Small intestine (tissue), 7 donors: ENCODE measurements around the gene PRKCG. TPM values are rescaled to one million over a fixed set of nuclear protein-coding genes. Genes with fewer than 3 reads are reported as not detected.
"Not testable (repeated sequence)": the region's sequence is repeated elsewhere in the genome, so short reads cannot be mapped to it uniquely, and the experiment has no call there.

Source experiments
- DNase-seq, 2 donors: peaks; one replicate each; pipeline versions ENCODE4 v3.0.0 to v3.0.0-alpha.2; 2013
- FAIRE-seq: peaks from 2 replicates; lab custom pipeline; 2012; peaks lifted over from hg19 to GRCh38; lab: Jason Lieb, UNC
- H3K27ac ChIP-seq, 3 donors: one replicate each; pipeline ENCODE4 v1.5.1; 2013; ENCODE audit warnings: low read length in 2 of 3, mild to moderate bottlenecking in 2 of 3, control low read depth in 1 of 3, inconsistent platforms in 1 of 3, low read depth in 1 of 3, moderate library complexity in 1 of 3
- H3K27me3 ChIP-seq, 3 donors: one replicate each; pipeline ENCODE4 v1.6.1; 2013; ENCODE audit warnings: low read length in 3 of 3, inconsistent platforms in 1 of 3; ENCODE audit not compliant: control insufficient read depth in 3 of 3, insufficient read depth in 3 of 3
- H3K36me3 ChIP-seq, 3 donors: one replicate each; pipeline ENCODE4 v1.6.1; 2013; ENCODE audit warnings: low read length in 3 of 3, inconsistent platforms in 1 of 3, low read depth in 1 of 3, mild to moderate bottlenecking in 1 of 3, moderate library complexity in 1 of 3; ENCODE audit not compliant: control insufficient read depth in 3 of 3, insufficient read depth in 2 of 3
- H3K4me1 ChIP-seq, 3 donors: one replicate each; pipeline ENCODE4 v1.6.1; 2013; ENCODE audit warnings: low read length in 2 of 3, inconsistent platforms in 1 of 3, low read depth in 1 of 3, mild to moderate bottlenecking in 1 of 3, moderate library complexity in 1 of 3; ENCODE audit not compliant: control insufficient read depth in 3 of 3, insufficient read depth in 2 of 3
- H3K4me3 ChIP-seq, 3 donors: one replicate each; pipeline ENCODE4 v1.5.1; 2013; ENCODE audit warnings: low read length in 3 of 3, control low read depth in 1 of 3, inconsistent platforms in 1 of 3, low read depth in 1 of 3, mild to moderate bottlenecking in 1 of 3, moderate library complexity in 1 of 3
- H3K9me3 ChIP-seq, 2 donors: one replicate each; pipeline ENCODE4 v1.6.1; 2013; ENCODE audit warnings: low read depth in 1 of 2, low read length in 1 of 2; ENCODE audit not compliant: control insufficient read depth in 2 of 2, insufficient read depth in 1 of 2
- WGBS, 3 donors: extraction: QIAGEN DNeasy Blood & Tissue Kit; methylation state at CpG; one replicate each; pipeline ENCODE4 v1.1.7; 2013; 5-methylcytosine and 5-hydroxymethylcytosine counted together
- polyA plus RNA-seq, 4 donors: library from polyadenylated mRNA; stranded (reverse) in 3 of 4; unstranded in 1 of 4; fragments of 200-250 nt in 3 of 4; fragments of 120-200 nt in 1 of 4; gene quantifications; one replicate each; pipeline versions ENCODE4 v1.2.1 to v1.2.3, GENCODE V29; 2013
- donor health status: healthy with polysubstance abuse.
- donor health status: control.
- donor health status: control.
- donor health status: Bipolar disorder and iron deficiency.
- donor health status: healthy.

Gene PRKCG
- polyA plus RNA-seq, 4 donors, result 0.07 to 0.90 TPM; not detected in 2

DNA sequence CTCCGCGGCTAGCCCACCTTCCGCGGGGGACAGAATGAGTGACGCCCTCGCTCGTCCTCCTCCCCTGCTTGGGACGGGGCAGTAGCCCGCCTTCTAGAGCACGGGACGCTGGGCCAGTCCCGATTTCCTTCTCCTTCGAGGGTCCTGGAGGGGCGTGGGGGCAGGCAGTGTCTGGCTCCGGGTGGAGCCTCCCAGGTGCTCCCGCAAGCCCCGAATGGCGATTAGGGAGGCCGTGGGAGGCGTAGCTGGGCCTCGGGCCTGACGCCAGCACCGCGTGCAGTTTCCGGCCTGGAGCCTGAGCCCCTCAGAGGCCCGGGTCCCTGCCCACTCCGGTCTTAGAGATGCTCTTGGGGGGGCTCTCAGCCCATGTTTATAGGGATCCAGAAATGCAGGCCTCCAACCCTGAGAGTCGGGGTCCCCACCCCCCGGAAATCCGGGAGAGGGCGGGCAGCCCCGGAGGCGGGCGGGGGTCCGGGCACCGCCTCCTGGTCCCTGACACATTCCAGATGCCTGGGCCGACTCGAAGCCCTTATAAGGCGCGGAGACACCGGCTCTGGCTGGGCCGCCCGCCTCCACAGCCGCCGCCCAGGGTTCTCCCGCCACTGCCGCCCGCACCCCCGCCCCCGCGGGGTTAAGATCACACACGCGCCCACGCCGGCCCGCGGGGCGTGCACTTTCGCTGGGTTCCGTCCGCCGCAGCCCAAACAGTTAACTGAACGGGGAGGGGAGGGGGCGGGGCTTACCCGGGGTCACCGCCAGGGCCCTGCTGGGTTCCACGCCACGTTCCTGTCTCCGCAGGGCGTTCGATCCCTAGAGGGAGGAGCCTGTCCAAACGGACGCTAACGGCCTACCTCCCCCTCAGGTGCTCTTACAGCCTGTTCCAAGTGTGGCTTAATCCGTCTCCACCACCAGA is 12.8 kb upstream of the PRKCG start:
- H3K4me1 ChIP-seq, result peaks cover 0 to 28% (median 7%) of the 10 kb centered on the region in 3 donors
- 1% methylated on average over 39 to 75 of the region's 75 CpGs for WGBS, 3 donors
- H3K27me3 ChIP-seq, result no peaks in the 10 kb centered on the region
- peaks cover 0 to 23% (median 5%) of the 10 kb centered on the region in 3 donors for H3K36me3 ChIP-seq
- peak; percentile 77 to 91 for DNase-seq
- peak overlapping the region; percentile 68 to 93 (median 92) for H3K27ac ChIP-seq
- no peak for FAIRE-seq
- H3K4me3 ChIP-seq, result peak overlapping the region; percentile 57 to 79 (median 65)
- no peaks in the 10 kb centered on the region for H3K9me3 ChIP-seq

DNA sequence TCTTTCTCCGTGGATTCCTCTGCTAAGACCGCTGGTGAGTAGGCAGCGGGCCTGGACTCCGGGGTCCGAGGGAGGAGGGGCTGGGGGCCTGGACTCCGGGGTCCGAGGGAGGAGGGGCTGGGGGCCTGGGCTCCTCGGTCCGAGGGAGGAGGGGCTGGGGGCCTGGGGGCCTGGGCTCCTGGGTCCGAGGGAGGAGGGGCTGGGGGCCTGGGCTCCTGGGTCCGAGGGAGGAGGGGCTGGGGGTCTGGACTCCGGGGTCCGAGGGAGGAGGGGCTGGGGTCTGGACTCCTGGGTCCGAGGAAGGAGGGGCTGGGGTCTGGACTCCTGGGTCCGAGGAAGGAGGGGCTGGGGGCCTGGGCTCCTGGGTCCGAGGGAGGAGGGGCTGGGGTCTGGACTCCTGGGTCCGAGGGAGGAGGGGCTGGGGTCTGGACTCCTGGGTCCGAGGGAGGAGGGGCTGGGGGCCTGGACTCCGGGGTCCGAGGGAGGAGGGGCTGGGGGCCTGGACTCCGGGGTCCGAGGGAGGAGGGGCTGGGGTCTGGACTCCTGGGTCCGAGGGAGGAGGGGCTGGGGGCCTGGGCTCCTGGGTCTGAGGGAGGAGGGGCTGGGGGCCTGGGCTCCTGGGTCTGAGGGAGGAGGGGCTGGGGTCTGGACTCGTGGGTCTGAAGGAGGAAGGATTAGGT is 12.1 kb upstream of the PRKCG start:
- not testable (repeated sequence) for DNase-seq, H3K9me3 ChIP-seq, FAIRE-seq, H3K27me3 ChIP-seq
- H3K36me3 ChIP-seq, result peaks cover 0 to 31% (median 5%) of the 10 kb centered on the region in 3 donors
- H3K4me3 ChIP-seq, result peak overlapping the region; percentile 57 to 79 (median 65)
- 1 to 3% (median 3%) methylated on average over 15 to 24 of the region's 24 CpGs for WGBS, 3 donors
- peak overlapping the region in 2 of 3 donors; percentile 92 to 93 for H3K27ac ChIP-seq
- H3K4me1 ChIP-seq, result peaks cover 0 to 21% (median 7%) of the 10 kb centered on the region in 3 donors

DNA sequence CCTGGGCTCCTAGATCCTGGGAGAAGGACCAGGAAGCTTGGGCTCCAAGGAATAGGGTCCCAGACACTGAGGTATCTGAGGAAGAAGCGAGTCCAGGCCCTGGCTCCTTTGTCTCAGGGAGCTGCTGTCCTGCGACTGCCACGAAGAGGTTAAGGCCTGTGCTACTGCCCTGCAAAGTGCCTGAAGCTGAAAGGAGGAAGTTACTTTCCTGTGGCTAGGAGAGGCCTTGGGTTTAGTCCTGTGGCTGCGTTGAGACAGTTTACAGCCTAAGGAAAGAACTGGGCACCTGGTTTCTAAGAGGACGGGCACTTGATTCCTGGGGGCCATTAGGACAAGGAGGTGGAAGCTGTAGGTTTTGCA is 11.5 kb upstream of the PRKCG start:
- H3K27ac ChIP-seq, result peak overlapping the region in 1 of 3 donors; percentile 72
- H3K27me3 ChIP-seq, result no peaks in the 10 kb centered on the region
- DNase-seq (peak; percentile 43 to 47), FAIRE-seq (no peak)
- no peaks in the 10 kb centered on the region for H3K9me3 ChIP-seq
- 11 to 37% (median 18%) methylated on average over 5 of the region's 5 CpGs for WGBS, 3 donors
- peaks cover 0 to 20% (median 7%) of the 10 kb centered on the region in 3 donors for H3K4me1 ChIP-seq
- H3K36me3 ChIP-seq, result peaks cover 0 to 36% (median 5%) of the 10 kb centered on the region in 3 donors
- H3K4me3 ChIP-seq, result no peak overlapping the region

DNA sequence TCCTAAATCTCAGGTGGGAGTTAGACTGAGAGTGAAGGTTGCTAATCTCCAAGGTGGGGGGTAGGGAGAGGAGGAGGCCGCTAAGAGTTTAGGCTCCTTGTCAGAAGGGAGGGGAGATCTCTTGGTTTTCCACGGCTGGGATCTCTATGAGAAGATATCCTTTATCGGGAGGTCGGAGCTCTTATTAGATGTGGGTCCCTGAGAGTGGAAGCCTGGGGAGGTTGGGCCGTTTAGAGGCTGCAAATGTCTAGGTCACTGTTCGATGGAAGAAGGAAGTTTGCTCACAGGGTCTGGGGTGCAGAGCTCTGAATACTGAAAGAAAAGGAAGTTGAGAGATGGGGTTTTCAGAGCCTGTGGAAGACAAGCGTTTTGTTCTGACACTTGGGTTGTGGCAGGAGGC is 10.5 kb upstream of the PRKCG start:
- FAIRE-seq (no peak), DNase-seq (no peak)
- Histone ChIP-seq H3K36me3 (peaks cover 0 to 37% (median 5%) of the 10 kb centered on the region in 3 donors), H3K27ac (peak overlapping the region in 1 of 3 donors; percentile 5), H3K9me3 (no peaks in the 10 kb centered on the region), H3K4me3 (no peak overlapping the region), H3K27me3 (no peaks in the 10 kb centered on the region), H3K4me1 (peaks cover 0 to 11% (median 7%) of the 10 kb centered on the region in 3 donors)
- WGBS, 3 donors, result 49 to 59% (median 56%) methylated on average over 7 of the region's 7 CpGs

DNA sequence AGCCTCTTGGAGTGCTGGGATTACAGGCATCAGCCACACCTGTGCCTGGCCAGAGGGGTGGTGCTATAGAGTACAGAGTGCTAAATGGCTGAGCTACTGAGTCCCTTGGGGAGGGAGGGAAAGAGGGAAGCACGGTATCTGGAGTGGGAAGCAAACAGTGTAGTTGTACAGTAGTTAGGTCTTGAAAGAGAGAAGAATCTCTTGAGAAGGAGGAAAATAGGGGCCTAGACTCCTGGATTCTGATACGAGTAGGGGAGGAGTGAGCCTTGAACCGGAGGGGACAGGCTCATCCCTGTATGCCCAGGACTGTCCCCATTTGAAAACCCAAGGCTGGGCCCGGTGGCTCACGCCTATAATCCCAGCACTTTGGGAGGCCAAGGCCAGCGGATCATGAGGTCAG is 9.2 kb upstream of the PRKCG start:
- no peak for DNase-seq
- no peaks in the 10 kb centered on the region for H3K9me3 ChIP-seq
- H3K27ac ChIP-seq, result peak overlapping the region in 1 of 3 donors; percentile 0
- WGBS, 3 donors, result 75 to 77% (median 75%) methylated on average over 6 of the region's 6 CpGs
- FAIRE-seq, result no peak
- peaks cover 0 to 37% (median 5%) of the 10 kb centered on the region in 3 donors for H3K36me3 ChIP-seq
- peaks cover 0 to 5% (median 4%) of the 10 kb centered on the region in 3 donors for H3K4me1 ChIP-seq
- no peak overlapping the region for H3K4me3 ChIP-seq
- H3K27me3 ChIP-seq, result no peaks in the 10 kb centered on the region

DNA sequence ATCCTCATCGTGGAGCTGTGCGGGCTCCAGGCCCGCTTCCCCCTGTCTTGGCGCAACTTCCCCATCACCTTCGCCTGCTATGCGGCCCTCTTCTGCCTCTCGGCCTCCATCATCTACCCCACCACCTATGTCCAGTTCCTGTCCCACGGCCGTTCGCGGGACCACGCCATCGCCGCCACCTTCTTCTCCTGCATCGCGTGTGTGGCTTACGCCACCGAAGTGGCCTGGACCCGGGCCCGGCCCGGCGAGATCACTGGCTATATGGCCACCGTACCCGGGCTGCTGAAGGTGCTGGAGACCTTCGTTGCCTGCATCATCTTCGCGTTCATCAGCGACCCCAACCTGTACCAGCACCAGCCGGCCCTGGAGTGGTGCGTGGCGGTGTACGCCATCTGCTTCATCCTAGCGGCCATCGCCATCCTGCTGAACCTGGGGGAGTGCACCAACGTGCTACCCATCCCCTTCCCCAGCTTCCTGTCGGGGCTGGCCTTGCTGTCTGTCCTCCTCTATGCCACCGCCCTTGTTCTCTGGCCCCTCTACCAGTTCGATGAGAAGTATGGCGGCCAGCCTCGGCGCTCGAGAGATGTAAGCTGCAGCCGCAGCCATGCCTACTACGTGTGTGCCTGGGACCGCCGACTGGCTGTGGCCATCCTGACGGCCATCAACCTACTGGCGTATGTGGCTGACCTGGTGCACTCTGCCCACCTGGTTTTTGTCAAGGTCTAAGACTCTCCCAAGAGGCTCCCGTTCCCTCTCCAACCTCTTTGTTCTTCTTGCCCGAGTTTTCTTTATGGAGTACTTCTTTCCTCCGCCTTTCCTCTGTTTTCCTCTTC is 8.0 kb upstream of the PRKCG start:
- Histone ChIP-seq H3K36me3 (peaks cover 0 to 37% (median 5%) of the 10 kb centered on the region in 3 donors), H3K9me3 (no peaks in the 10 kb centered on the region), H3K4me3 (no peak overlapping the region), H3K4me1 (peaks cover 0 to 6% (median 4%) of the 10 kb centered on the region in 3 donors), H3K27me3 (no peaks in the 10 kb centered on the region), H3K27ac (no peak overlapping the region)
- no peak for FAIRE-seq
- 92 to 95% (median 94%) methylated on average over 49 to 51 of the region's 51 CpGs for WGBS, 3 donors
- no peak for DNase-seq

DNA sequence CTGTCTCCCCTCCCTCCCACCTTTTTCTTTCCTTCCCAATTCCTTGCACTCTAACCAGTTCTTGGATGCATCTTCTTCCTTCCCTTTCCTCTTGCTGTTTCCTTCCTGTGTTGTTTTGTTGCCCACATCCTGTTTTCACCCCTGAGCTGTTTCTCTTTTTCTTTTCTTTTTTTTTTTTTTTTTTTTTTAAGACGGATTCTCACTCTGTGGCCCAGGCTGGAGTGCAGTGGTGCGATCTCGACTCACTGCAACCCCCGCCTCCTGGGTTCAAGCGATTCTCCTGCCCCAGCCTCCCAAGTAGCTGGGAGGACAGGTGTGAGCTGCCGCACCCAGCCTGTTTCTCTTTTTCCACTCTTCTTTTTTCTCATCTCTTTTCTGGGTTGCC is 7.4 kb upstream of the PRKCG start:
- 68 to 74% (median 69%) methylated on average over 6 of the region's 6 CpGs for WGBS, 3 donors
- FAIRE-seq, result no peak
- Histone ChIP-seq H3K27ac (peak overlapping the region in 1 of 3 donors; percentile 6), H3K36me3 (peaks cover 0 to 37% (median 5%) of the 10 kb centered on the region in 3 donors), H3K4me1 (peaks cover 0 to 6% (median 5%) of the 10 kb centered on the region in 3 donors), H3K27me3 (peaks cover 0 to 2% (median 0%) of the 10 kb centered on the region in 3 donors), H3K4me3 (no peak overlapping the region), H3K9me3 (no peaks in the 10 kb centered on the region)
- DNase-seq, result no peak
